Sigmoid colon (tissue), 3 donors: Measurements from ENCODE around the gene CSAD.

Experiments
- POLR2A ChIP-seq, 2 donors: fragments of 450-650 bp; IDR thresholded peaks; one replicate each; pipeline ENCODE4 v1.6.1; 2016; ENCODE audit warnings: antibody characterized with exemption in 2 of 2, mild to moderate bottlenecking in 2 of 2, moderate library complexity in 2 of 2
- TF ChIP-seq, protein P1 (sequence below), 4 experiments: fragments of 450-650 bp in 3 of 4; fragments of 200-600 bp in 1 of 4; IDR thresholded peaks; one replicate each; pipeline ENCODE4 v1.5.1; 2016 to 2019; ENCODE audit warnings: antibody characterized with exemption in 4 of 4, mild to moderate bottlenecking in 3 of 4, moderate library complexity in 2 of 4

DNA sequence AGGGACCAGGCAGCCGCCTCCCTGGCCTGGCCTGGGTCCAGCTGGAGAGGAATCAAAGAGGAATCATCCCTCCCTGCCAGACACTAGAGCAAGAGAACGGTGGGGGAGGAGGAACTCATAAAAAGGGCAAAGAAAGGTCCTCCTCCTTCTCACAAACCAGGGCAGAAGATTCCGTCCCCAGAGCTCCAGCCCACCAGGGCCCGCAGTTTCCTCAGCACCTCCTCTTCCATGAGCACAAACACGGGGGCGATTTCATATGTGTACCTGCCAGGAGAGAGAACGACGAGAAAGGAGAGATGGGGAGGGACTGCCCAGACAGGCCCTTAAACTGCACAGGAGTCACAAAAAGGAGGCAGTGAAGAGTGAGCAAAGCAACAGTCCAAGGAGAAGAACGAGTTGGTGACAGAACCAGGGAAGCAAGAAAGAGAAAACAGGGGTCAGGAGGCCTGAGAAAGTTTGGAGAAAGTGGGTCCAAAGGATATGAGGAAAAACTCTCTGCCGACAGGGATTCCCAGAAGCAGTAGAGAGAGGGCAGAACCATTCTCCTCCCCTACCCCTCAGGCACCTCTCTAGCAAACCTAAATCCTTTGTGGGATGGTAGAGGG is 8.9 kb downstream of the CSAD start:
- TF ChIP-seq, protein P1, sequence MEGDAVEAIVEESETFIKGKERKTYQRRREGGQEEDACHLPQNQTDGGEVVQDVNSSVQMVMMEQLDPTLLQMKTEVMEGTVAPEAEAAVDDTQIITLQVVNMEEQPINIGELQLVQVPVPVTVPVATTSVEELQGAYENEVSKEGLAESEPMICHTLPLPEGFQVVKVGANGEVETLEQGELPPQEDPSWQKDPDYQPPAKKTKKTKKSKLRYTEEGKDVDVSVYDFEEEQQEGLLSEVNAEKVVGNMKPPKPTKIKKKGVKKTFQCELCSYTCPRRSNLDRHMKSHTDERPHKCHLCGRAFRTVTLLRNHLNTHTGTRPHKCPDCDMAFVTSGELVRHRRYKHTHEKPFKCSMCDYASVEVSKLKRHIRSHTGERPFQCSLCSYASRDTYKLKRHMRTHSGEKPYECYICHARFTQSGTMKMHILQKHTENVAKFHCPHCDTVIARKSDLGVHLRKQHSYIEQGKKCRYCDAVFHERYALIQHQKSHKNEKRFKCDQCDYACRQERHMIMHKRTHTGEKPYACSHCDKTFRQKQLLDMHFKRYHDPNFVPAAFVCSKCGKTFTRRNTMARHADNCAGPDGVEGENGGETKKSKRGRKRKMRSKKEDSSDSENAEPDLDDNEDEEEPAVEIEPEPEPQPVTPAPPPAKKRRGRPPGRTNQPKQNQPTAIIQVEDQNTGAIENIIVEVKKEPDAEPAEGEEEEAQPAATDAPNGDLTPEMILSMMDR (IDR thresholded peaks at IDR 0.05), result no peak
- no peak for TF ChIP-seq POLR2A (IDR thresholded peaks at IDR 0.05)
